Endothelial cell (in vitro differentiated cells): Measurements from ENCODE around the gene BTG2. TPM values are rescaled to one million over a fixed set of nuclear protein-coding genes. Genes with fewer than 3 reads are reported as not detected.
A peak's percentile ranks its signal among the peaks of the same experiment; 100 is the strongest.
"Not testable (repeated sequence)": the region's sequence is repeated elsewhere in the genome, so short reads cannot be mapped to it uniquely, and the experiment has no call there.

Experiments used
- DNase-seq: peaks from one replicate; pipeline ENCODE4 v3.0.0; 2021; ENCODE audit warnings: low spot score
- H3K27ac Mint-ChIP-seq: one replicate; pipeline ENCODE4 v1.8.0; 2021; ENCODE audit warnings: mixed read lengths, inconsistent platforms; ENCODE audit not compliant: unreplicated experiment
- H3K27me3 Mint-ChIP-seq: one replicate; pipeline ENCODE4 v1.8.0; 2021; ENCODE audit warnings: mild to moderate bottlenecking, moderate library complexity, mixed read lengths, inconsistent platforms; ENCODE audit not compliant: unreplicated experiment
- H3K36me3 Mint-ChIP-seq: one replicate; pipeline ENCODE4 v1.8.0; 2021; ENCODE audit warnings: mild to moderate bottlenecking, low read depth, mixed read lengths, inconsistent platforms; ENCODE audit not compliant: unreplicated experiment
- H3K4me1 Mint-ChIP-seq: one replicate; pipeline ENCODE4 v1.8.0; 2021; ENCODE audit warnings: mild to moderate bottlenecking, mixed read lengths, inconsistent platforms; ENCODE audit not compliant: unreplicated experiment
- H3K4me3 Mint-ChIP-seq: one replicate; pipeline ENCODE4 v1.8.0; 2021; ENCODE audit warnings: mild to moderate bottlenecking, mixed read lengths, inconsistent platforms; ENCODE audit not compliant: unreplicated experiment
- H3K9me3 Mint-ChIP-seq: one replicate; pipeline ENCODE4 v1.8.0; 2021; ENCODE audit warnings: mixed read lengths, inconsistent platforms; ENCODE audit not compliant: unreplicated experiment
- total RNA-seq: library from RNA; stranded (reverse); fragmentation: NEBNext Ultra II Directional; extraction: Animal tissue kit (Norgen Biotek cat#: 25700); gene quantifications from one replicate; pipeline ENCODE4 v1.2.1, GENCODE V29; 2021; ENCODE audit not compliant: unreplicated experiment
- TF ChIP-seq, protein P1 (sequence below): fragments of 200-600 bp; sonication (generic); IDR thresholded peaks from one replicate; pipeline ENCODE4 v1.5.0; 2021; ENCODE audit warnings: antibody characterized with exemption; ENCODE audit not compliant: unreplicated experiment

BTG2 gene
- total RNA-seq, 1 donor from 2014 or later = 80.0 TPM

DNA sequence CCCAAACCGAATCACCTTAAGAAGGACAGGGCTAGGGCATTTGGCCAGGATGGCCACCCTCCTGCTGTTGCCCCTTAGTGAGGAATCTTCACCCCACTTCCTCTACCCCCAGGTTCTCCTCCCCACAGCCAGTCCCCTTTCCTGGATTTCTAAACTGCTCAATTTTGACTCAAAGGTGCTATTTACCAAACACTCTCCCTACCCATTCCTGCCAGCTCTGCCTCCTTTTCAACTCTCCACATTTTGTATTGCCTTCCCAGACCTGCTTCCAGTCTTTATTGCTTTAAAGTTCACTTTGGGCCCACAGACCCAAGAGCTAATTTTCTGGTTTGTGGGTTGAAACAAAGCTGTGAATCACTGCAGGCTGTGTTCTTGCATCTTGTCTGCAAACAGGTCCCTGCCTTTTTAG is 3.6 kb downstream of the BTG2 start:
- Mint-ChIP-seq H3K27ac (peak overlapping the region; percentile 55), H3K4me3 (peak overlapping the region; percentile 95), H3K9me3 (no peaks in the 10 kb centered on the region), H3K4me1 (peaks cover 46% of the 10 kb centered on the region), H3K36me3 (peaks cover 48% of the 10 kb centered on the region), H3K27me3 (peaks cover 12% of the 10 kb centered on the region)
- DNase-seq = no peak
- TF ChIP-seq, protein P1, sequence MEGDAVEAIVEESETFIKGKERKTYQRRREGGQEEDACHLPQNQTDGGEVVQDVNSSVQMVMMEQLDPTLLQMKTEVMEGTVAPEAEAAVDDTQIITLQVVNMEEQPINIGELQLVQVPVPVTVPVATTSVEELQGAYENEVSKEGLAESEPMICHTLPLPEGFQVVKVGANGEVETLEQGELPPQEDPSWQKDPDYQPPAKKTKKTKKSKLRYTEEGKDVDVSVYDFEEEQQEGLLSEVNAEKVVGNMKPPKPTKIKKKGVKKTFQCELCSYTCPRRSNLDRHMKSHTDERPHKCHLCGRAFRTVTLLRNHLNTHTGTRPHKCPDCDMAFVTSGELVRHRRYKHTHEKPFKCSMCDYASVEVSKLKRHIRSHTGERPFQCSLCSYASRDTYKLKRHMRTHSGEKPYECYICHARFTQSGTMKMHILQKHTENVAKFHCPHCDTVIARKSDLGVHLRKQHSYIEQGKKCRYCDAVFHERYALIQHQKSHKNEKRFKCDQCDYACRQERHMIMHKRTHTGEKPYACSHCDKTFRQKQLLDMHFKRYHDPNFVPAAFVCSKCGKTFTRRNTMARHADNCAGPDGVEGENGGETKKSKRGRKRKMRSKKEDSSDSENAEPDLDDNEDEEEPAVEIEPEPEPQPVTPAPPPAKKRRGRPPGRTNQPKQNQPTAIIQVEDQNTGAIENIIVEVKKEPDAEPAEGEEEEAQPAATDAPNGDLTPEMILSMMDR = no peak

DNA sequence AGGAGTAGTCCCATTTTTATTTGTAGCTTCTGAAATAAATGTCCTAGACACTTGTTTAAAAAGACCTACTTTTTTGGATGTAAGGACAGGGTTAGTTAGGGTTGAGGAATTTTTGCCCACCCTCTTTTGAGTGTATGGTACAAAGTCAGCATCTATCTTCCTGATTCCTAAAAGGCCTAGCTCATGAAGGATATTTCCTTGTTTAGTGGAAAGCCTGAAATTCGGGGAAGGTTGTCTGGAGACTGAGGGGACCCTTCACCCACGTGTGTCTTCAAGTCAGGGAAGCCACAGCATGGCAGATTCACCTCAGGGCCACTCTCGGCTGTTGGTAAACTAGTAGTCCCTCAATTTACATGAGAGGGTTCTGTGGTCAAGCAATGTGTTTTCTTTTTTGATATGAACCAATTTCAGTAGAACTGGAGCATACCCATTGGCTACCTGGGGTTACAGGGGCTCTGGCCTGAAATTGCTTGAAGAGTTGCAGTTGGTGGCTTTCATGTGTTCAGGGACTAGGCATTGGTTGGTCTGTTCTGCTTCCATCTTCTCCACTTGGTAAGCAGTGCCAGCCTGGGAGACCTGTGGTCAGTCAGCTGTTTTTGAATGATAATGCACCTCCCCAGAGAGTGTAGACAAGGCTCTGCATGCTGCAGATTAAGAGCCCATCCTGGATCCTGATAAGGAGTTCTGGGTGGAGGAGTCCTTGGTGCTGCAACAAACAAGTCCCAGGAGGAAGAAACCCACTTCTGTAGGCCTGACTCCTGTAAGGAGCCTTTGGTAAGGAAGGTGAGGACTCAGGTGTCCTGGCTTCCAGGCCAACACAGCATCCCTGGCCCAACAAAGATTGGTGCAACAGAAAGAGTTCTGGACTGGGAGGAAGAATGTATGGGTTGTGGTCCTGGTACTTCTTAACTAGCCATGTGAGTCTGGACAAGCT is 6.3 kb downstream of the BTG2 start:
- Mint-ChIP-seq H3K27ac (no peak overlapping the region), H3K27me3 (peaks cover 4% of the 10 kb centered on the region), H3K4me1 (peaks cover 30% of the 10 kb centered on the region), H3K36me3 (peaks cover 48% of the 10 kb centered on the region), H3K4me3 (no peak overlapping the region), H3K9me3 (no peaks in the 10 kb centered on the region)
- no peak for DNase-seq
- TF ChIP-seq, protein P1 = no peak

DNA sequence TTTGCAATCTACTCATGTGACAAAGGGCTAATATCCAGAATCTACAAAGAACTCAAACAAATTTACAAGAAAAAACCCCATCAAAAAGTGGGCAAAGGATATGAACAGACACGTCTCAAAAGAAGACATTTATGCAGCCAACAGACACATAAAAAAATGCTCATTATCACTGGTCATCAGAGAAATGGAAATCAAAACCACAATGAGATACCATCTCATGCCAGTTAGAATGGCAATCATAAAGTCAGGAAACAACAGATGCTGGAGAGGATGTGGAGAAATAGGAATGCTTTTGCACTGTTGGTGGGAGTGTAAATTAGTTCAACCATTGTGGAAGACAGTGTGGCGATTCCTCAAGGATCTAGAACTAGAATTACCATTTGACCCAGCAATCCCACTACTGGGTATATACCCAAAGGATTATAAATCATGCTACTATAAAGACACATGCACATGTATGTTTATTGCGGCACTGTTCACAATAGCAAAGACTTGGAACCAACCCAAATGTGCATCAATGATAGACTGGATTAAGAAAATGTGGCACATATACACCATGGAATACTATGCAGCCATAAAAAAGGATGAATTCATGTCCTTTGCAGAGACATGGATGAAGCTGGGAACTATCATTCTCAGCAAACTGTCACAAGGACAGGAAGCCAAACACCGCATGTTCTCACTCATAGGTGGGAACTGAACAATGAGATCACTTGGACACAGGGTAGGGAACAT is 8.9 kb downstream of the BTG2 start:
- H3K4me3 Mint-ChIP-seq, H3K4me1 Mint-ChIP-seq, H3K9me3 Mint-ChIP-seq, H3K27me3 Mint-ChIP-seq, DNase-seq: not testable (repeated sequence)
- Mint-ChIP-seq H3K36me3 (peaks cover 24% of the 10 kb centered on the region), H3K27ac (peak overlapping the region; percentile 61)

DNA sequence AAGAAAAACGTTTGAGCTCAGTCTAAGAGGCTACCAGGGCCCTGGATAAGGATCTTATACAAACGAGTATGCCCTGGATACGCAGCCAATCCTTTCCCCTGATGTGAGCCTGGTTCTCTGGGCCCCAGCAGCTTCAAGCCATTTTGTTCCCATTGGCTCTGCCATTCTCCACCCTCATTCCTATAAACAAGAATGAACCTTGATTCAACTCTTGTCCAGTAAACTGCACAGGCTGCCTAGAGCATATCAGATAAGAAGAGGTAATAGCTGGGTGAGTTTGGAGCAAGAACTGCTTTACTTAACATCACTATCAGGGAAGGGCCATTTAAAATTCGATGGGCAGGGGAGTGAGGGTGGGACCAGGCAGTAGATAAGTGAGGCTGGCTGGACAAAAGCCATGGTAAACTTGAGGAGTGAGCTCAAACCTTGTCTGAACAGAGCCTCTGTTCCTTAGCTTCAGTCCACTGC is 11.3 kb downstream of the BTG2 start:
- Mint-ChIP-seq H3K36me3 (peaks cover 11% of the 10 kb centered on the region), H3K27ac (no peak overlapping the region), H3K9me3 (no peaks in the 10 kb centered on the region), H3K4me1 (peaks cover 27% of the 10 kb centered on the region), H3K27me3 (peaks cover 4% of the 10 kb centered on the region), H3K4me3 (no peak overlapping the region)
- DNase-seq = no peak
- TF ChIP-seq, protein P1 = no peak

DNA sequence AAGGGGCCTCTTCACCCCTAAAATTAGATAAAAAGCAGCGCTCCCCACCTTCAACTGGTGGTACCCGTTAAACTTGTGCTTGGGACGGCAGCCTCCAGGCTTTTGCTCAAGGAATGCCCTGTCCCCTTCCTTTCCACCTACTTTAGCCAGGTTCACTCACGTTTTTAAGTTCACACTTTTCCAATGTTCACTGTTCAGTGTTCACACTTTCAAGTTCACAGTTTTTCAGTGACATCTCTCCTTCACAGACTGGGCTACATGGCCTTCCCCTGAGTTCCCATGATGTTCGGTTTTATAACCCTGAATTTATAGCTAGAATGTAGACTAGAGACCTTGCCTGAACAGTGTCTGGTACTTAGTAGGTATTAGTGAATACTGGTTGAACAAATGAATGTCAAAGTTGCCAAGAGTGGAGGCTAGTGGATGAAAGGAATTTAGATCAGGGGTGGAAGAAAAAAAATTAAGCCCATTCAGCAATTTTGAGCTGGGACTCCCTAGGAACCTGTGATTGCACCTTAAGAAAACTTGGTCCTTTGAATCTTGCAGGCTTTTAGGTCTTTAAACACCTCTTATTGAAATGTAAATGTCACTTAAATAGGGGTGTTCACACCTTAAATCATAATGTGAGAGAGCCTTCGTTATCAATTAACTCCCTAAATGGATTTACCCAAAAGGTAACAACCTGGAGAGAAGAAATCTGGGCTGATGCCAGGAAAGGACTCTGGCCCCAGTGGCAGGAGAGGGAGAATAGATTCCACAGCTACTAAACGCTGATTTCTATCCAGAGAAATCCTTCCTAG is 12.3 kb downstream of the BTG2 start:
- TF ChIP-seq, protein P1 = no peak
- Mint-ChIP-seq H3K36me3 (peaks cover 11% of the 10 kb centered on the region), H3K4me1 (peaks cover 37% of the 10 kb centered on the region), H3K9me3 (no peaks in the 10 kb centered on the region), H3K4me3 (no peak overlapping the region), H3K27me3 (peaks cover 4% of the 10 kb centered on the region), H3K27ac (no peak overlapping the region)
- no peak for DNase-seq
